Thyroid gland (tissue), 4 donors: ENCODE data around the gene ARL9. TPM values are rescaled to one million over a fixed set of nuclear protein-coding genes. Genes with fewer than 3 reads are reported as not detected.

Source experiments
- DNase-seq, 2 donors: peaks; one replicate each; pipeline ENCODE4 v3.0.0-alpha.2; 2019
- H3K27ac ChIP-seq, 3 donors: fragments of 200-600 bp; sonication (generic); 1 replicate in 2 of 3; 2 replicates in 1 of 3; pipeline ENCODE4 v1.5.1; 2016 to 2019; ENCODE audit warnings: mild to moderate bottlenecking in 1 of 3, moderate library complexity in 1 of 3
- H3K27me3 ChIP-seq: fragments of 200-600 bp; sonication (generic); one replicate; pipeline ENCODE4 v1.5.1; 2019
- H3K36me3 ChIP-seq, 2 donors: fragments of 200-600 bp; sonication (generic); one replicate each; pipeline ENCODE4 v1.5.1; 2016 to 2019
- H3K4me1 ChIP-seq, 2 donors: fragments of 200-600 bp; sonication (generic); one replicate each; pipeline ENCODE4 v1.5.1; 2017 to 2019
- H3K4me3 ChIP-seq, 3 donors: fragments of 200-600 bp; sonication (generic); replicated peaks in 1 of 3; 1 replicate in 2 of 3; 2 replicates in 1 of 3; pipeline ENCODE4 v1.5.1; 2016; ENCODE audit warnings: mild to moderate bottlenecking in 1 of 3
- H3K9me3 ChIP-seq: fragments of 200-600 bp; sonication (generic); one replicate; pipeline ENCODE4 v1.5.1; 2017
- POLR2A ChIP-seq, 2 donors: fragments of 450-650 bp; IDR thresholded peaks; one replicate each; pipeline ENCODE4 v1.6.1; 2017; ENCODE audit warnings: antibody characterized with exemption in 2 of 2, mild to moderate bottlenecking in 2 of 2, moderate library complexity in 1 of 2
- WGBS, 2 donors: methylation state at CpG; one replicate each; pipeline ENCODE4 v1.1.5; 2017; 5-methylcytosine and 5-hydroxymethylcytosine counted together
- intact Hi-C: fragments of 100-400 bp; cut with DNase I; formaldehyde crosslinking; loops from one replicate; pipeline ENCODE4 v1.15.1; 2023
- total RNA-seq, 4 donors: library from RNA; depleted of rRNA; stranded (reverse); fragments of >200 nt; gene quantifications; one replicate each; pipeline ENCODE4 v1.2.3, GENCODE V29; 2016
- TF ChIP-seq, protein P1 (sequence below), 6 experiments: fragments of 200-600 bp in 3 of 6; fragments of 450-650 bp in 3 of 6; sonication (generic) in 3 of 6; IDR thresholded peaks; one replicate each; pipeline ENCODE4 v1.5.1; 2016 to 2019; ENCODE audit warnings: antibody characterized with exemption in 6 of 6, mild to moderate bottlenecking in 2 of 6, inconsistent platforms in 1 of 6, moderate library complexity in 1 of 6

ARL9 gene
- total RNA-seq, 4 donors from 2014 or later: 0.56 TPM; not detected in 3

DNA sequence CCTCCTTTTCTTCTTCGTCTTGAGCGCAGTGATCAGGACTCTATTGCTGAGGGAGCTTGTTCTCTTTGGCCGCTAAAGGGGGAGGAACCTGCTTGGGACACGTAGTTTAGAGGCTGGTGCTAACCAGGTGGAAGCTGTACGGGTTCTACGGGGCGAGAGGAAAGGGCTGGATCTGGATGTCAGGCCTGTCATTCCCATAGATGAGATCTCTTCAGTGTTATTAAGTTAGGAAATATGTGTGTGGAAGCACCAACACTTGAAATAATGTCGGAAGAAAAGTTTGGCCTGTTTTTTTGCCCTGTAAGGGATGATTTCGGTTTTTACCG is 37.5 kb upstream of the ARL9 start:
- Histone ChIP-seq H3K27ac (peak overlapping the region in 2 of 3 donors; percentile 86 to 88), H3K27me3 (no peaks in the 10 kb centered on the region), H3K4me3 (peak overlapping the region; percentile 67 to 97 (median 77)), H3K36me3 (peaks cover 8 to 13% of the 10 kb centered on the region in 2 donors), H3K4me1 (peaks cover 21 to 23% of the 10 kb centered on the region in 2 donors), H3K9me3 (no peaks in the 10 kb centered on the region)
- TF ChIP-seq, protein P1, sequence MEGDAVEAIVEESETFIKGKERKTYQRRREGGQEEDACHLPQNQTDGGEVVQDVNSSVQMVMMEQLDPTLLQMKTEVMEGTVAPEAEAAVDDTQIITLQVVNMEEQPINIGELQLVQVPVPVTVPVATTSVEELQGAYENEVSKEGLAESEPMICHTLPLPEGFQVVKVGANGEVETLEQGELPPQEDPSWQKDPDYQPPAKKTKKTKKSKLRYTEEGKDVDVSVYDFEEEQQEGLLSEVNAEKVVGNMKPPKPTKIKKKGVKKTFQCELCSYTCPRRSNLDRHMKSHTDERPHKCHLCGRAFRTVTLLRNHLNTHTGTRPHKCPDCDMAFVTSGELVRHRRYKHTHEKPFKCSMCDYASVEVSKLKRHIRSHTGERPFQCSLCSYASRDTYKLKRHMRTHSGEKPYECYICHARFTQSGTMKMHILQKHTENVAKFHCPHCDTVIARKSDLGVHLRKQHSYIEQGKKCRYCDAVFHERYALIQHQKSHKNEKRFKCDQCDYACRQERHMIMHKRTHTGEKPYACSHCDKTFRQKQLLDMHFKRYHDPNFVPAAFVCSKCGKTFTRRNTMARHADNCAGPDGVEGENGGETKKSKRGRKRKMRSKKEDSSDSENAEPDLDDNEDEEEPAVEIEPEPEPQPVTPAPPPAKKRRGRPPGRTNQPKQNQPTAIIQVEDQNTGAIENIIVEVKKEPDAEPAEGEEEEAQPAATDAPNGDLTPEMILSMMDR (IDR thresholded peaks at IDR 0.05): no peak
- no peak for TF ChIP-seq POLR2A (IDR thresholded peaks at IDR 0.05)
- 1 to 2% methylated on average over 10 of the region's 10 CpGs for WGBS, 2 donors
- DNase-seq: peak; percentile 35 to 44
- intact Hi-C loops: no loop called here

DNA sequence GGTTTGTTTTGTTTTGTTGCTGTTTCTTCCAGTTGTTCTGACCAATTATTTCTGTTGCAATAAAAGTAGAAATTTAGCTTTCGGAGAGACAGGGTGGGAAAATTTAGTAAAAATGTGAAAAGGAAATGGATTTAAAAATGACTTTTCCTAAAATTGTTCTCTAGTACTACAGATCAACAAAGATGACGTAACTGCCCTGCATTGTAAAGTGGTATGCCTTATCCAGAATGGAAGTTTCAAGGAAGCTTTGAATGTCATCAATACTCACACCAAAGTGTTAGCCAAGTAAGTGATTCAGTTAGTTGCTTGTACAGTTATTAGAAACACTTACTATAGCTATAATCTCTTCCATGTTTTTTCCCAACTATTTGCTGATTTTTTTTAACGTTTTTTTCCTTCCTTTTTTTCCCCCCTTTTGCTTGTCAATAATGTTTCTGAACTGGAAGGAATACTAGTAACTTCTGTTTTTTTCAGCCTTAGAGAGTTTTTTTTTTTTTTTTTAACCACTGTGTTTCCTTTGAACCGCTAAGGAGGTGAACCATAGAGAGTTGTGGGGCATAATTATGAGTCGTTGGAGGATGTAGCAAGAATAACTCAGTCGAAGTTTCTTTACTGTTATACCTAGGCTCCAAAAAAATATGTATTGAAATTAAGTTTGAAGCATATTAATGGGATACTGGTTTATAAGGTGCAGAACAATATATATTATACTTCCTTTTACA is 35.9 kb upstream of the ARL9 start:
- no peaks in the 10 kb centered on the region for H3K9me3 ChIP-seq
- H3K4me3 ChIP-seq: no peak overlapping the region
- intact Hi-C loops: no loop called here
- no peak overlapping the region for H3K27ac ChIP-seq
- peaks cover 20 to 25% of the 10 kb centered on the region in 2 donors for H3K36me3 ChIP-seq
- TF ChIP-seq, protein P1 (IDR thresholded peaks at IDR 0.05): no peak
- TF ChIP-seq POLR2A (IDR thresholded peaks at IDR 0.05): no peak
- no peak for DNase-seq
- H3K27me3 ChIP-seq: no peaks in the 10 kb centered on the region
- WGBS, 2 donors: 69% methylated on average over 6 of the region's 6 CpGs
- H3K4me1 ChIP-seq: peaks cover 21 to 23% of the 10 kb centered on the region in 2 donors

DNA sequence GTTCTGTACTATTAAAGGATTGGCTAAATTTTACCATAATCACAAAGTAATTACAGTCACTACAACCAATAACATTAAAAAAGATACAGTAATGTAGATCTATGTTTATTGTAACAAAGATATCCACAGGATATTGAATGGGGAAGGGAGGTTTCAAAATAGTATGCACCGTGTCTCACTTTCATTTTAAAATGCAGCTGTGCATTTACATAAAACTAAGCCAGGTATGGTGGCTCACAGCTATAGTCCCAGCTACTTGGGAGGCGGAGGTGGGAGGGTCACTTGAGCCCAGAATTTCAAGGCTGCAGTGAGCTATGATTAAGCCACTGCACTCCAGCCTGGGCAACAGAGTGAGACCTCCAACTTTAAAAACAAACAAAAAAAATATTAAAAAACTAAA is 29.7 kb upstream of the ARL9 start:
- no peak overlapping the region for H3K4me3 ChIP-seq
- intact Hi-C loops: no loop called here
- no peak overlapping the region for H3K27ac ChIP-seq
- TF ChIP-seq POLR2A (IDR thresholded peaks at IDR 0.05): no peak
- TF ChIP-seq, protein P1 (IDR thresholded peaks at IDR 0.05): no peak
- no peaks in the 10 kb centered on the region for H3K4me1 ChIP-seq
- WGBS, 2 donors: 91 to 95% methylated on average over 2 of the region's 2 CpGs
- H3K9me3 ChIP-seq: no peaks in the 10 kb centered on the region
- H3K27me3 ChIP-seq: no peaks in the 10 kb centered on the region
- no peak for DNase-seq
- H3K36me3 ChIP-seq: peaks cover 42 to 65% of the 10 kb centered on the region in 2 donors

DNA sequence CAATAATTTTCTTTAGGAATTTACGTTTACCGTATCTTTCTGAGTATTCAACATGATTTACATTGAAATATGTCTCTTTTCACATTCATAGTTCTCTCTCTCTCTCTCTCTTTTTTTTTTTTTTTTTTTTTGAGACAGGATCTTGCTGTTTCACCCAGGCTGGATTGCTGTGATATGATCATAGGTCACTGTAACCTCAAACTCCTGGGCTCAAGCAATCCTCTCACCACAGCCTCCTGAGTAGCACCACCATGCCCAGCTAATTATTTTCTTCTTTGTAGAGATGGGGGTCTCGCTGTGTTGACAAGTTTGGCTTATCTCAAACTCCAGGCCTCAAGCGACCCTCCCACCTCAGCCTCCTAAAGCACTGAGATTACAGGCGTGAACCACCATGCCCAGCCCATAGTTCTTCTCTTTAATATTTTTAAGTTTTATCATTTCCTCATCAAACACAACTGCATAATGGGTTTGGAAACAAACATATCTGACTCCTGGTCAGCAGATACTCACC is 28.3 kb upstream of the ARL9 start:
- Histone ChIP-seq H3K27me3 (no peaks in the 10 kb centered on the region), H3K36me3 (peaks cover 39 to 60% of the 10 kb centered on the region in 2 donors), H3K9me3 (no peaks in the 10 kb centered on the region), H3K4me3 (no peak overlapping the region), H3K27ac (no peak overlapping the region), H3K4me1 (no peaks in the 10 kb centered on the region)
- WGBS, 2 donors: 96 to 99% methylated on average over 5 of the region's 5 CpGs
- no peak for DNase-seq
- no peak for TF ChIP-seq POLR2A (IDR thresholded peaks at IDR 0.05)
- TF ChIP-seq, protein P1 (IDR thresholded peaks at IDR 0.05): no peak
- intact Hi-C loops: no loop called here

DNA sequence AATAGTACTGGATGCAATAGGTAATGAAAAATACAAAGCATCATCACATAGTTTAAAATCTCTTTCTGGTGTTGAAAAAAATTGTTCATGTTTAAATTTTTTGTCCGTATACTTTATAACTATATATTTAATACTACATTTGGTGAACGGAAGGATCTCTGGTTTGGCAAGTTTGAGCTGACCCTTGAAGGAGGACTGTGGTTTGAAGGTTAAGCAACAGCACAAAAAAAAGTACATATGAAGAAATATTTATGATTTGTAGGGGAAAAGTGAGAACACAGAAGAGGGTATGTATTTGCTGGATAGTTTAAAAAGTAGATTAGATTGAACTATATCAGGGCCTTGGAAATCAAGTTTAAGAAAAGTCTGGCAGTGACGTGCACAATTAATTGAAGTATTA is 24.9 kb upstream of the ARL9 start:
- H3K9me3 ChIP-seq: no peaks in the 10 kb centered on the region
- intact Hi-C loops: no loop called here
- TF ChIP-seq POLR2A (IDR thresholded peaks at IDR 0.05): no peak
- TF ChIP-seq, protein P1 (IDR thresholded peaks at IDR 0.05): no peak
- WGBS, 2 donors: 92 to 93% methylated on average over 3 of the region's 3 CpGs
- H3K4me3 ChIP-seq: no peak overlapping the region
- no peak for DNase-seq
- H3K4me1 ChIP-seq: no peaks in the 10 kb centered on the region
- no peak overlapping the region for H3K27ac ChIP-seq
- no peaks in the 10 kb centered on the region for H3K27me3 ChIP-seq
- peaks cover 26 to 56% of the 10 kb centered on the region in 2 donors for H3K36me3 ChIP-seq
